GM23338 (cell line): ENCODE data around the gene BMF.

ENCODE experiments used
- TF ChIP-seq, protein P1 (sequence below): IDR thresholded peaks from one replicate; pipeline ENCODE4 v1.6.1; 2018; ENCODE audit warnings: antibody characterized with exemption; ENCODE audit not compliant: unreplicated experiment
- TF ChIP-seq, protein P2 (sequence below), 2 experiments: fragments of 200-600 bp in 1 of 2; sonication (generic) in 1 of 2; conservative IDR thresholded peaks; 2 replicates each; pipeline versions ENCODE4 v1.5.1 to v1.6.1; 2016 to 2017; ENCODE audit warnings: antibody characterized with exemption in 2 of 2, low read depth in 2 of 2, mild to moderate bottlenecking in 2 of 2, moderate library complexity in 1 of 2

- TF ChIP-seq, protein P1, sequence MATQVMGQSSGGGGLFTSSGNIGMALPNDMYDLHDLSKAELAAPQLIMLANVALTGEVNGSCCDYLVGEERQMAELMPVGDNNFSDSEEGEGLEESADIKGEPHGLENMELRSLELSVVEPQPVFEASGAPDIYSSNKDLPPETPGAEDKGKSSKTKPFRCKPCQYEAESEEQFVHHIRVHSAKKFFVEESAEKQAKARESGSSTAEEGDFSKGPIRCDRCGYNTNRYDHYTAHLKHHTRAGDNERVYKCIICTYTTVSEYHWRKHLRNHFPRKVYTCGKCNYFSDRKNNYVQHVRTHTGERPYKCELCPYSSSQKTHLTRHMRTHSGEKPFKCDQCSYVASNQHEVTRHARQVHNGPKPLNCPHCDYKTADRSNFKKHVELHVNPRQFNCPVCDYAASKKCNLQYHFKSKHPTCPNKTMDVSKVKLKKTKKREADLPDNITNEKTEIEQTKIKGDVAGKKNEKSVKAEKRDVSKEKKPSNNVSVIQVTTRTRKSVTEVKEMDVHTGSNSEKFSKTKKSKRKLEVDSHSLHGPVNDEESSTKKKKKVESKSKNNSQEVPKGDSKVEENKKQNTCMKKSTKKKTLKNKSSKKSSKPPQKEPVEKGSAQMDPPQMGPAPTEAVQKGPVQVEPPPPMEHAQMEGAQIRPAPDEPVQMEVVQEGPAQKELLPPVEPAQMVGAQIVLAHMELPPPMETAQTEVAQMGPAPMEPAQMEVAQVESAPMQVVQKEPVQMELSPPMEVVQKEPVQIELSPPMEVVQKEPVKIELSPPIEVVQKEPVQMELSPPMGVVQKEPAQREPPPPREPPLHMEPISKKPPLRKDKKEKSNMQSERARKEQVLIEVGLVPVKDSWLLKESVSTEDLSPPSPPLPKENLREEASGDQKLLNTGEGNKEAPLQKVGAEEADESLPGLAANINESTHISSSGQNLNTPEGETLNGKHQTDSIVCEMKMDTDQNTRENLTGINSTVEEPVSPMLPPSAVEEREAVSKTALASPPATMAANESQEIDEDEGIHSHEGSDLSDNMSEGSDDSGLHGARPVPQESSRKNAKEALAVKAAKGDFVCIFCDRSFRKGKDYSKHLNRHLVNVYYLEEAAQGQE = no peak
- TF ChIP-seq, protein P2, sequence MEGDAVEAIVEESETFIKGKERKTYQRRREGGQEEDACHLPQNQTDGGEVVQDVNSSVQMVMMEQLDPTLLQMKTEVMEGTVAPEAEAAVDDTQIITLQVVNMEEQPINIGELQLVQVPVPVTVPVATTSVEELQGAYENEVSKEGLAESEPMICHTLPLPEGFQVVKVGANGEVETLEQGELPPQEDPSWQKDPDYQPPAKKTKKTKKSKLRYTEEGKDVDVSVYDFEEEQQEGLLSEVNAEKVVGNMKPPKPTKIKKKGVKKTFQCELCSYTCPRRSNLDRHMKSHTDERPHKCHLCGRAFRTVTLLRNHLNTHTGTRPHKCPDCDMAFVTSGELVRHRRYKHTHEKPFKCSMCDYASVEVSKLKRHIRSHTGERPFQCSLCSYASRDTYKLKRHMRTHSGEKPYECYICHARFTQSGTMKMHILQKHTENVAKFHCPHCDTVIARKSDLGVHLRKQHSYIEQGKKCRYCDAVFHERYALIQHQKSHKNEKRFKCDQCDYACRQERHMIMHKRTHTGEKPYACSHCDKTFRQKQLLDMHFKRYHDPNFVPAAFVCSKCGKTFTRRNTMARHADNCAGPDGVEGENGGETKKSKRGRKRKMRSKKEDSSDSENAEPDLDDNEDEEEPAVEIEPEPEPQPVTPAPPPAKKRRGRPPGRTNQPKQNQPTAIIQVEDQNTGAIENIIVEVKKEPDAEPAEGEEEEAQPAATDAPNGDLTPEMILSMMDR (conservative IDR thresholded peaks at IDR 0.05; ENCODE audit: low read depth in 2 of 2) = no peak
These were observed 16.8 kb downstream of the BMF start for GRCh38 chr15:40091861-40092255.
